GM12891 (cell line): ENCODE data around the gene CPT1A.

Experiments used
- DNase-seq: peaks from one replicate; pipeline ENCODE4 v3.0.0; 2011; ENCODE audit warnings: low spot score; ENCODE audit not compliant: insufficient read length
- FAIRE-seq: peaks from 2 replicates; lab custom pipeline; 2011; peaks lifted over from hg19 to GRCh38; lab: Jason Lieb, UNC
- PAX5 ChIP-seq: IDR thresholded peaks from 2 replicates; pipeline ENCODE4 v1.6.1; 2011; ENCODE audit warnings: low read length, moderate library complexity, mild to moderate bottlenecking; ENCODE audit not compliant: insufficient read depth, severe bottlenecking
- POLR2A ChIP-seq: IDR thresholded peaks from 2 replicates; pipeline ENCODE4 v1.6.1; 2011; ENCODE audit warnings: low read depth, low read length, control low read depth
- POLR2AphosphoS5 ChIP-seq: IDR thresholded peaks from 2 replicates; pipeline ENCODE4 v1.6.1; 2011; ENCODE audit warnings: low read depth, low read length, control low read depth
- POU2F2 ChIP-seq: IDR thresholded peaks from 2 replicates; pipeline ENCODE4 v1.6.1; 2011; ENCODE audit warnings: low read depth, mild to moderate bottlenecking, control low read depth, low read length, moderate library complexity
- SPI1 ChIP-seq: IDR thresholded peaks from 2 replicates; pipeline ENCODE4 v1.6.1; 2011; ENCODE audit warnings: low read depth, low read length, control low read depth
- TAF1 ChIP-seq: IDR thresholded peaks from 2 replicates; pipeline ENCODE4 v1.6.1; 2011; ENCODE audit warnings: low read depth, low read length, control low read depth

Gene CPT1A

DNA sequence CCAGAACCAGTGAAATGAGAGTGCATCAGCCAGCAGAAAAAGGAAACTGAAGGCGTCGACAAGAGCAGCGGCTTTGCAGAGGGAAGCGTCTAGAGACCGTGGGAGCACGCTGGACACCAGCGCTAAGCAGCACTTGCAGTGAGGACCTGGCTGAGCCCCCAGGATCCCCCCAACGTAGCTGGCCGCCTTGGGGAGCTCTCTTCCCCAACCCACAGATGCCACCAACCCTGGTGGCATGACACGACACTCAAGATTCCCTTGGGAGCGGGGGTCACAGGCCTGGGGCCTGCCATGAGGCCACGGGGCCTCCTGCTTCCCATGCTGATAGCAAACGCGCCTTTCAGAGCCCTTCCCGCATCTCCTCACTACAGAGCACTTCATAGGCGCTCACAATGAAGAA is 77.0 kb downstream of the CPT1A start:
- FAIRE-seq, result no peak
- TF ChIP-seq PAX5, result no peak
- no peak for DNase-seq

DNA sequence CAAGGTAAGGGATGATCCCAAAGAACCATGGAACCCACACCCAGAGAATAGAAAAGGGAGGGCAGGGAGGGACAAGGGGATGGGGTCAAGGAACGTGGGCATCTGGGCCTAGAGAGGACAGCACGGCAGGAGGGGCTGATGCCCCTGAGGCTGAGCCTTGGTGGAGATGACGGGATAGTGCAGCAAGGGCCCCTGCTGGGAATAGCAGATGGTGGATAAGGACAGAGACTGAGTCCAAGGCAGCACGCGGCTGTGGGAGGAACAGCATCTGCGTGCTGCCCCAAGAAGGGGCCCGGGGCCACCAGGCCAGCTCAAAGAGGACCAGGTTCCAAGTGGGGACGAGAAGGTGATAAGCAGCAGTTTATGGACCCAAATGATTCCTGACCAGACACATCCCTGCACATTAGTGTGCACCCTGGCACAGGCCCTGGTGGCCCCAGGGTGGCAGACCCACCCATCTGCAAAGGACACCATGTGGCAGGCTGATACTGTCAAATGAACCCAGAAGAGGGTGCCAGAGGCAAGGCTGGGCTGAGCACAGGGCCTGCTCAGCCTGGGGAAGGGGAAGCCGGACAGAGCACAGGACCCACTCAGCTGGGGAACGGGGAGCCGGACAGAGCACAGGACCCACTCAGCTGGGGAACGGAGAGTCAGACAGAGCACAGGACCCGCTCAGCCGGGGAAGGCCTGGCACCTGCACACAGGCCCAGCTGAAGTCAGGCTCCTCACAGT is 77.6 kb downstream of the CPT1A start:
- DNase-seq (no peak), FAIRE-seq (no peak)
- TF ChIP-seq TAF1 (no peak), POLR2AphosphoS5 (no peak), POLR2A (no peak)

DNA sequence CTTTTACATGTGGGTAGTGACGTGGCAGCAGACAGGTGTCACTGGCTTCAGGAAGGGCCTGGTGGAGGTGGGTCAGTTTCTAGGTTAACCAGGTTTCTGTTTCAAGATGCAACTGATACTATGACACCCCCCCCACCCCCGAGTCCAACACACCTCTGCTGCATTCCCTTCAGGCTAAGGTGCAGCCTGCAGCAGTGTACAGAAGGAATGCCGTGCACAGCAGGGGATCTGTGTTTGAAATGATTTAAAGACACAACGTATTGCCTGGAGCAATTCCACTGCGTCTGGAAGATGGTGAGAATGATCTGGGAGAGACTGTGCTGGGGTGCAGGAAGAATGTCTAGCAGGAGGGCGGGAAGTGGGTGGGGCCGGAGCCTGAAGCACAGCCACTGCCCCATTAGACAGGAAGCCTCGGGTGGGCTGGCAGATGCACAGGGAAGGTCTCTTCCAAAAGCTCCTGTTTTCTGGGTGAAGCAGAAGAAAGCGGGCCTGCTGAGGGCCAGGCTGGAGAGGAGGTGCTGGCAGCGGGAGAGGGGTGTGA is 78.5 kb downstream of the CPT1A start:
- TF ChIP-seq POU2F2 (no peak), PAX5 (no peak), POLR2AphosphoS5 (no peak), SPI1 (no peak), TAF1 (no peak), POLR2A (no peak)
- FAIRE-seq, result no peak
- no peak for DNase-seq

DNA sequence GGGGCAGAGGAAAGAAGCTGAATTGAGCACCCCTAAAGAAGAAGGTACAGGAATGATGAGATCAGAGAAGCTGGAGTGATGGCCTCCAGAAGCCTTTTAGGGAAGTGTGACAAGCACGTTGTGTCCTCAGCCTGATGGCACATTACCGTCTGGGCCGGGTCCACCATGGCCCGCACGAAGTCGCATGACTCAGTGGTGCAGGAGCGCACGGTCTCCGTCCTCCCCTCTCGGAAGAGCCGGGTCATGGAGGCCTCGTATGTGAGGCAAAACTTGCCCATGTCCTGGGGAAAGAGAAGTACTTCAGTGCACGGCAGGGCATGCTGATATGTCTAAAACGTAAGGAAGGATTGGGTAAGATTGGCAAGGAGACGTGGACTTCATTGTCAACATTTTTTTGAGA is 79.2 kb downstream of the CPT1A start:
- no peak for TF ChIP-seq PAX5
- TF ChIP-seq POU2F2, result no peak
- no peak for TF ChIP-seq POLR2A
- TF ChIP-seq TAF1, result no peak
- no peak for TF ChIP-seq SPI1
- DNase-seq (no peak), FAIRE-seq (no peak)

DNA sequence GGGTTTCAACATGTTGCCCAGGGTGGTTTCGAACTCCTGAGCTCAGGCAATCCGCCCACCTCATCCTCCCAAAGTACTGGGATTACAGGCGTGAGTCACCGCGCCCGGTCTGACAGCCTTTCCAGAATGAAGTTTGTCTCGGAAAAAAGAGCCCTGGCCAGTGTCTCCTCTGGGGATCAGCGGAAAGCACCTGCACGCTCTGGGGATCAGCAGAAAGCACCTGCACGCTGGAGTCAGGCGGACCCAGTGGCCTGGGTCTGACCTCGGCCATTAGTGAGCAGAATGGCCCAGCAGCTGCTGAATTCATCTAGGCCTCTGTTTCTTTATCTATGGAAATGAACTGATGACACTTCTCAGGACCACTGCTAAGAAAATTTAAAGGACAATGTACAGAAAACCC is 79.9 kb downstream of the CPT1A start:
- no peak for FAIRE-seq
- TF ChIP-seq TAF1 (no peak), POLR2A (no peak), SPI1 (no peak), POU2F2 (no peak), PAX5 (no peak), POLR2AphosphoS5 (no peak)
- no peak for DNase-seq

DNA sequence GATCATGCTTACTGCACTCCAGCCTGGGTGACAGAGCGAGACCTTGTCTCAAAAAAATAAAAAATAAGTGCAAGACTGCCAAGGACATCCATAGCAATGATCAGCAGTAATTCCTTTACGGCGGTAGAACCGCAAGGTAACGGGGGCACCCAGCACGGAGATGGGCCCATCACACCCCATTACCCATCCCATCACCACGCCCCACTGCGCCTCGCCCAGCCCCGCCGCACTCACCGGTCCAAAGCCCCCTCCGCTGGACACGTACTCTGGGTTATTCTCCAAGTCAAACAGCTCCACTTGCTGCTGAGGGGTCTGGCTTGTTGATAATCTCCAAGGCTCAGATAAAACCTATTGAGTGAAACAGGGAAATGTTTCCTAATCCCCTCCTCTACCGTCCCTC is 81.7 kb downstream of the CPT1A start:
- no peak for DNase-seq
- TF ChIP-seq POU2F2 (no peak), POLR2A (no peak), SPI1 (no peak), PAX5 (no peak), POLR2AphosphoS5 (no peak), TAF1 (no peak)
- no peak for FAIRE-seq

DNA sequence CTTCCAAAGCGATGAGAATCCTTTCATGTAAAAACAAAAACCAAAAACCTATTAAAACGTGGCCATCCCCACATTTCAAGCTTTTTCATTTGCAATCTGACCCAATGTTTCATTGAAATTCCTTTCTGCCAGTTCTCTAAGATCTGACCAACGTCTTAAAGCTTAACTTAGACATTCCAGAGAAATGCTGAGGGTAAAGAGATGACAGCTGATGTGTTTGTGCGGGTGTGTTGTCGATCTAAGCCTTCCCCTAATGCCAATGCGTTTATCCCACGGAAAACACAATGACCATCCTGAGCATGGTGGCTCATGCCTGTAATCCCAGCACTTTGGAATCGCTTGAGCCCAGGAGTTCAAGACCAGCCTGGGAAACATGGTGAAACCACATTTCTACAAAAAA is 84.0 kb downstream of the CPT1A start:
- FAIRE-seq, result no peak
- DNase-seq, result no peak
- TF ChIP-seq SPI1 (no peak), PAX5 (no peak), TAF1 (no peak), POLR2AphosphoS5 (no peak), POLR2A (no peak), POU2F2 (no peak)

DNA sequence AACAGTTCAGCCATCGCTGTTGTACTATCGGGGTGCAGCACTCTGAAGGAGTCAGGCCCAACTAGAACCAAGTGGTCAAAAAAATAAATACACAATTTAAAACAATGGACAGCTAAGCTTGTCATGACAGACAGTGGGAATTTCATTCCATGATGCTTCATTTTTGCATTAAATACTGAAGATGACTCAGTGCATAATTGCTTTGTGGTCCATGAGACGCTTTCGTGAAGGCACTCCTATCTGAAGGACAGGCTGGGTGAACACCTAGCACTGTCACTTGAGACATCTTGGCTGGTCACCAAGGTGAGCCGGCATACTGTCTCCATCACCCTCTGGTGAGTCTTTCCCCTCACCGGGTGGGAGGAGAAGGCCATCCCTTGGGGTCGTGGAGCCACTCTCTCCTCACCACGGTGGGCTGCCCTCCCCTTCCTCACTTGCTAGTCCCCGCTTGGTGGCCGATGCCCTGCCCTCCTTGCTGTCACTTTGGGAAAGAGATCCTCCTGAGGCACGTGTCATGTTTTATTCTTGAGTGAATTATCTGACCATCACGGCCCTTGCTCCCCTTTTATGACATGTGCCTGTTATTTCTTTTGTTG is 85.4 kb downstream of the CPT1A start:
- FAIRE-seq, result no peak
- no peak for DNase-seq
- TF ChIP-seq POLR2A (no peak), PAX5 (no peak), TAF1 (no peak), POLR2AphosphoS5 (no peak), SPI1 (no peak), POU2F2 (no peak)

DNA sequence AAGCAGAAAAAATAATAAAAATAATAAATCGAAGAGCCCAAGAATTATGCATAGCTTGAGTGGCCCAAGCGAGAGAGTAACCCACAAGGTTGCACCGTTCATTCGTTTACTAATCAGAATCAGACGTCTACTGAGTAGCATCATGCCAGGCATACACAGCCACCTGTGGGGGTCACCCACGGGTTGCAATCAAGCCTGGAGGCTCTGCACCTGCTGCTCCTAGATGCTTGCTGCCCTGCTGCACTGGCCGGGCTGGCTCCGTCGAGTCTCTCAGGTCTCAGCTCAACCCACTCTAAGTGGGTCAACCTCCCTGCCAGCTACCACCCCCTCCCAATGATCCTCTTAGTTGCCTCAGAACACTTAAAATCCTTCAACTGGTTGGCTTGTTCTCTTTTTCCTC is 88.4 kb downstream of the CPT1A start:
- no peak for TF ChIP-seq POLR2A
- TF ChIP-seq TAF1, result no peak
- no peak for TF ChIP-seq POU2F2
- TF ChIP-seq PAX5, result no peak
- no peak for TF ChIP-seq POLR2AphosphoS5
- no peak for TF ChIP-seq SPI1
- FAIRE-seq (no peak), DNase-seq (no peak)

DNA sequence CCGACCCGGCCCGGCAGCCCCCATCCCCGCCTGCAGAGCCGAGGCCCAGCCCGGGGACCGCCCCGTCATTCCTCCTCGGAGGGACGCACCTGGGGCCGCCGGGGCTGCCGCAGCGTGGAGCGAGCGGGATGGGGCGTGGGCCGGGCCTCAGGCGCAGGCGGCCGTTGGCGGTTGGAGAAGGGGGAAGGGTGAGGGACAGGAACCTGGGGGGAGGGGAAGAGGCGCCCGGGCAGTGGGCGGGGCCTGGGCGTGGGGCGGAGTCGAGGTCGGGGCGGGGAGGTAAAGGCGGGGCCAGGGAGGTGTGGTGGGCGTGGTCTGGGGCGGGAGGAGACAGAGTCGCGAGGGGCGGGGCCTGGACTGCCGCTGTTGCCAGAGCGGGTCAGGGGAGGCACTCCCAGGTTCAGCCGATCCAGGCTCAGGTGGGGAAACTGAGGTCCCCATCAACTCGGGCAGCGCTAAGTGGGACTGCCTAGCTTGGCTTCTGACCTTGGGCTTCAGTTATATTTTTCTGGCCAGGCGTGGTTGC is 90.3 kb downstream of the CPT1A start, which contains the start of gene TESMIN:
TESMIN (minus strand) TSS at position 190 of the 526 bp plus-strand sequence. CDS start 860 bp downstream, outside the sequence.
- TF ChIP-seq SPI1 (no peak), TAF1 (no peak), POU2F2 (no peak), POLR2A (no peak), PAX5 (no peak), POLR2AphosphoS5 (no peak)
- DNase-seq (peak; percentile 94), FAIRE-seq (peak; percentile 96)
